ENCODE measurements around the gene VNN1.
A peak's percentile ranks its signal among the peaks of the same experiment; 100 is the strongest.

VNN1 gene

GRCh38 chr6:132733814-132734213 lies 20.0 kb upstream of the VNN1 start:
- H3K36me3 Mint-ChIP-seq: no peaks in the 10 kb centered on the region
- H3K4me1 Mint-ChIP-seq: peaks cover 7% of the 10 kb centered on the region
- peaks cover 10% of the 10 kb centered on the region for H3K27me3 Mint-ChIP-seq
- ATAC-seq: no peak
- H3K27ac Mint-ChIP-seq: no peak overlapping the region
- no peak overlapping the region for H3K4me3 Mint-ChIP-seq
- H3K9me3 Mint-ChIP-seq: peaks cover 4% of the 10 kb centered on the region

- H3K4me1 Mint-ChIP-seq: peaks cover 7% of the 10 kb centered on the region
- no peaks in the 10 kb centered on the region for H3K36me3 Mint-ChIP-seq
- no peak for ATAC-seq
- H3K9me3 Mint-ChIP-seq: peaks cover 3% of the 10 kb centered on the region
- no peak overlapping the region for H3K27ac Mint-ChIP-seq
- H3K4me3 Mint-ChIP-seq: no peak overlapping the region
- H3K27me3 Mint-ChIP-seq: peaks cover 4% of the 10 kb centered on the region
Measured at GRCh38 chr6:132733283-132733682, 19.4 kb upstream of the VNN1 start.

- no peaks in the 10 kb centered on the region for H3K27me3 Mint-ChIP-seq
- no peak overlapping the region for H3K4me3 Mint-ChIP-seq
- no peaks in the 10 kb centered on the region for H3K9me3 Mint-ChIP-seq
Measured at GRCh38 chr6:132731086-132731485, 17.2 kb upstream of the VNN1 start.

GRCh38 chr6:132730560-132730959 lies 16.7 kb upstream of the VNN1 start:
- Mint-ChIP-seq H3K9me3 (no peaks in the 10 kb centered on the region), H3K4me1 (peaks cover 13% of the 10 kb centered on the region), H3K27me3 (no peaks in the 10 kb centered on the region), H3K36me3 (no peaks in the 10 kb centered on the region), H3K4me3 (no peak overlapping the region), H3K27ac (no peak overlapping the region)
- ATAC-seq: no peak

More at GRCh38 chr6:132731086-132731485, 17.2 kb upstream of the VNN1 start:
- Mint-ChIP-seq H3K4me1 (peaks cover 8% of the 10 kb centered on the region), H3K27ac (no peak overlapping the region), H3K36me3 (no peaks in the 10 kb centered on the region)
- ATAC-seq: no peak

GRCh38 chr6:132728616-132729015 lies 14.8 kb upstream of the VNN1 start:
- H3K36me3 Mint-ChIP-seq: no peaks in the 10 kb centered on the region
- ATAC-seq: no peak
- no peaks in the 10 kb centered on the region for H3K27me3 Mint-ChIP-seq
- no peaks in the 10 kb centered on the region for H3K9me3 Mint-ChIP-seq
- H3K4me1 Mint-ChIP-seq: peaks cover 15% of the 10 kb centered on the region
- H3K27ac Mint-ChIP-seq: no peak overlapping the region
- no peak overlapping the region for H3K4me3 Mint-ChIP-seq

GRCh38 chr6:132726608-132726975 lies 12.7 kb upstream of the VNN1 start:
- Mint-ChIP-seq H3K36me3 (no peaks in the 10 kb centered on the region), H3K4me1 (peaks cover 15% of the 10 kb centered on the region), H3K9me3 (no peaks in the 10 kb centered on the region), H3K27me3 (no peaks in the 10 kb centered on the region), H3K27ac (no peak overlapping the region), H3K4me3 (no peak overlapping the region)
- no peak for ATAC-seq

GRCh38 chr6:132725947-132726607 lies 12.2 kb upstream of the VNN1 start:
- Mint-ChIP-seq H3K27me3 (no peaks in the 10 kb centered on the region), H3K4me3 (no peak overlapping the region), H3K36me3 (no peaks in the 10 kb centered on the region), H3K4me1 (peaks cover 15% of the 10 kb centered on the region), H3K27ac (no peak overlapping the region), H3K9me3 (no peaks in the 10 kb centered on the region)
- no peak for ATAC-seq

- Mint-ChIP-seq H3K4me1 (peaks cover 15% of the 10 kb centered on the region), H3K4me3 (no peak overlapping the region), H3K27me3 (no peaks in the 10 kb centered on the region), H3K36me3 (no peaks in the 10 kb centered on the region), H3K9me3 (no peaks in the 10 kb centered on the region), H3K27ac (no peak overlapping the region)
- no peak for ATAC-seq
Measured at GRCh38 chr6:132725471-132725870, 11.6 kb upstream of the VNN1 start.

GRCh38 chr6:132719736-132720448 lies 6.0 kb upstream of the VNN1 start:
- Mint-ChIP-seq H3K9me3 (no peaks in the 10 kb centered on the region), H3K27me3 (peaks cover 26% of the 10 kb centered on the region), H3K27ac (no peak overlapping the region), H3K4me1 (no peaks in the 10 kb centered on the region), H3K4me3 (no peak overlapping the region), H3K36me3 (no peaks in the 10 kb centered on the region)
- ATAC-seq: no peak

- Mint-ChIP-seq H3K4me3 (no peak overlapping the region), H3K27me3 (peaks cover 26% of the 10 kb centered on the region), H3K9me3 (no peaks in the 10 kb centered on the region), H3K36me3 (no peaks in the 10 kb centered on the region), H3K4me1 (peaks cover 6% of the 10 kb centered on the region), H3K27ac (no peak overlapping the region)
- ATAC-seq: no peak
Measured at GRCh38 chr6:132715881-132716637, 2.2 kb upstream of the VNN1 start.

- no peaks in the 10 kb centered on the region for H3K36me3 Mint-ChIP-seq
- no peaks in the 10 kb centered on the region for H3K9me3 Mint-ChIP-seq
- peaks cover 6% of the 10 kb centered on the region for H3K4me1 Mint-ChIP-seq
- H3K27me3 Mint-ChIP-seq: peaks cover 26% of the 10 kb centered on the region
- H3K27ac Mint-ChIP-seq: no peak overlapping the region
- ATAC-seq: no peak
- H3K4me3 Mint-ChIP-seq: no peak overlapping the region
Measured at GRCh38 chr6:132715204-132715603, 1.3 kb upstream of the VNN1 start.

- peak overlapping the region; percentile 42 for H3K27ac Mint-ChIP-seq
Measured at GRCh38 chr6:132714160-132714559, 305 bp upstream of the VNN1 start.

GRCh38 chr6:132712366-132712765 lies 1.5 kb downstream of the VNN1 start:
- ATAC-seq: no peak
- Mint-ChIP-seq H3K27me3 (peaks cover 9% of the 10 kb centered on the region), H3K4me3 (no peak overlapping the region), H3K36me3 (no peaks in the 10 kb centered on the region), H3K9me3 (no peaks in the 10 kb centered on the region), H3K4me1 (peaks cover 10% of the 10 kb centered on the region), H3K27ac (no peak overlapping the region)

More at GRCh38 chr6:132714160-132714559, 305 bp upstream of the VNN1 start:
- Mint-ChIP-seq H3K36me3 (no peaks in the 10 kb centered on the region), H3K4me1 (peaks cover 6% of the 10 kb centered on the region), H3K4me3 (no peak overlapping the region), H3K9me3 (no peaks in the 10 kb centered on the region), H3K27me3 (peaks cover 19% of the 10 kb centered on the region)
- ATAC-seq: no peak

GRCh38 chr6:132708771-132709170 lies 5.1 kb downstream of the VNN1 start:
- peaks cover 14% of the 10 kb centered on the region for H3K4me1 Mint-ChIP-seq
- no peak for ATAC-seq
- H3K4me3 Mint-ChIP-seq: no peak overlapping the region
- peaks cover 4% of the 10 kb centered on the region for H3K9me3 Mint-ChIP-seq
- H3K36me3 Mint-ChIP-seq: peaks cover 9% of the 10 kb centered on the region
- H3K27me3 Mint-ChIP-seq: peaks cover 2% of the 10 kb centered on the region
- no peak overlapping the region for H3K27ac Mint-ChIP-seq

- Mint-ChIP-seq H3K27ac (no peak overlapping the region), H3K4me1 (peaks cover 10% of the 10 kb centered on the region), H3K9me3 (peaks cover 9% of the 10 kb centered on the region), H3K4me3 (no peak overlapping the region), H3K27me3 (peaks cover 10% of the 10 kb centered on the region), H3K36me3 (peaks cover 13% of the 10 kb centered on the region)
- ATAC-seq: no peak
Measured at GRCh38 chr6:132708002-132708401, 5.9 kb downstream of the VNN1 start.
